GM13977 (cell line): ENCODE measurements around the gene KIAA1958.

Experiments used
- DNase-seq: peaks from one replicate; pipeline ENCODE4 v3.0.0; 2012; ENCODE audit warnings: low spot score
- in situ Hi-C: fragments of 300-500 bp; cut with MboI; formaldehyde crosslinking; loops from one replicate; pipeline ENCODE4 v1.12.0; 2022; ENCODE audit warnings: low sequenced_read_pairs, low pct_unique_long_range_greater_than_20kb, mixed read lengths, inconsistent platforms; ENCODE audit not compliant: unreplicated experiment
- TF ChIP-seq, protein P1 (sequence below): IDR thresholded peaks from 2 replicates; pipeline ENCODE4 v1.5.1; 2012; ENCODE audit warnings: mild to moderate bottlenecking, control low read depth; ENCODE audit not compliant: insufficient read depth; ENCODE audit errors: extremely low read depth, missing control alignments

Gene KIAA1958

DNA sequence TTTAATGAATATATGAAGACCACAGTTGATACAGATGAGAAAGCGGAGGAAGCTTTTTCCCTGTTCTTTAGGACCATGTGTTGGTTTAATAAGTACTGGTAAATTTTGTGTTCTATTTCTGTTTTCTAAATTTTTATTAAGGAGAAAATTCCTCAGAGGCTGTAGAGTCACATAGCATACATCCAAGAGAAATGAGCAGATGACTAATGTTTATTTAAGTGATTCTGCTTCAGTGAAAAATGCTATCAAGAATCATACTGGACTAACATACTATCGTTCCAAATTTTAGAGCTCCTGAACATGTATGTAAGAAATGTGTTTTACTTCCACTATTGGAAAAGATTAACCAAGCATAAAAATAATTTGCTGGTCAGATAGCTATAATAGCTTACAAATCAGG, 115.0 kb downstream of the KIAA1958 start:
- TF ChIP-seq, protein P1, sequence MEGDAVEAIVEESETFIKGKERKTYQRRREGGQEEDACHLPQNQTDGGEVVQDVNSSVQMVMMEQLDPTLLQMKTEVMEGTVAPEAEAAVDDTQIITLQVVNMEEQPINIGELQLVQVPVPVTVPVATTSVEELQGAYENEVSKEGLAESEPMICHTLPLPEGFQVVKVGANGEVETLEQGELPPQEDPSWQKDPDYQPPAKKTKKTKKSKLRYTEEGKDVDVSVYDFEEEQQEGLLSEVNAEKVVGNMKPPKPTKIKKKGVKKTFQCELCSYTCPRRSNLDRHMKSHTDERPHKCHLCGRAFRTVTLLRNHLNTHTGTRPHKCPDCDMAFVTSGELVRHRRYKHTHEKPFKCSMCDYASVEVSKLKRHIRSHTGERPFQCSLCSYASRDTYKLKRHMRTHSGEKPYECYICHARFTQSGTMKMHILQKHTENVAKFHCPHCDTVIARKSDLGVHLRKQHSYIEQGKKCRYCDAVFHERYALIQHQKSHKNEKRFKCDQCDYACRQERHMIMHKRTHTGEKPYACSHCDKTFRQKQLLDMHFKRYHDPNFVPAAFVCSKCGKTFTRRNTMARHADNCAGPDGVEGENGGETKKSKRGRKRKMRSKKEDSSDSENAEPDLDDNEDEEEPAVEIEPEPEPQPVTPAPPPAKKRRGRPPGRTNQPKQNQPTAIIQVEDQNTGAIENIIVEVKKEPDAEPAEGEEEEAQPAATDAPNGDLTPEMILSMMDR: no peak
- in situ Hi-C loops: no loop called here
- DNase-seq: no peak

DNA sequence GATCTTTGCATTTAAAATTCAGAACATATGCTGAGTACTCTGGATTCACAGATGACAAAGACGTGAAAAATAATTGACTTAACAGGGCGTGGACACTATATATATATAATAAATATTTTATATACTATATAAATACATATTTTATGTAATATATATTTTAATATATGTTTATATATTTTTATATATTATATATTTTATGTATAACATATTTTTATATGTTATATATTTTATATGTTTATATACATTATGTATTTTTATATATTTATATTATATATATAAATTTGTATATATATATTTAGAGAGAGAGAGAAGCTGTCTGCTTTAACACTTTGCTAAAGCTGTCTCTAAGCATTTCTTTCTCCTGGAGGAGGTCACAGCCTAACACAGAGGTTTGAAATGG, 118.2 kb downstream of the KIAA1958 start:
- TF ChIP-seq, protein P1: no peak
- DNase-seq: no peak

DNA sequence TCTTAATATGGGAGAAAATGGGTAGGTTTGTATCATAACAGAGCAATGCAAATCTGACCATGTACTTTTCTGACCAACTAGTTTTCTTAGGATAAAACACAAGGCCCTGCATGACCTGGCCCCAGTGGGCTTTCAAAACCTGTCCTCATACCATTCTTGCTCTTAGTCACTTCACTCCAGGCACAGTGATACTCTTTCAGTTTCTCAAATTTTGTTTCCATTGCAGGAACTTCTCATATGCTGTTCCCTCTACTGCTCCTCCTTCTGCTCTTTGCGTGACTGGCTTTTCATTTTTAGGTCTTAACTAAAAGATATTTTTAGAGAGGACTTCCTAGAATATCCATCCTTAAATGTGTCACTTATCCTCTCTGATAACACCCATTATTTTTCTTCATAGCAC, 118.9 kb downstream of the KIAA1958 start:
- peak; percentile 39 for DNase-seq
- in situ Hi-C loops: no loop called here
- TF ChIP-seq, protein P1: no peak

More for the DNA sequence above, 118.2 kb downstream of the KIAA1958 start:
- in situ Hi-C loops: no loop called here

DNA sequence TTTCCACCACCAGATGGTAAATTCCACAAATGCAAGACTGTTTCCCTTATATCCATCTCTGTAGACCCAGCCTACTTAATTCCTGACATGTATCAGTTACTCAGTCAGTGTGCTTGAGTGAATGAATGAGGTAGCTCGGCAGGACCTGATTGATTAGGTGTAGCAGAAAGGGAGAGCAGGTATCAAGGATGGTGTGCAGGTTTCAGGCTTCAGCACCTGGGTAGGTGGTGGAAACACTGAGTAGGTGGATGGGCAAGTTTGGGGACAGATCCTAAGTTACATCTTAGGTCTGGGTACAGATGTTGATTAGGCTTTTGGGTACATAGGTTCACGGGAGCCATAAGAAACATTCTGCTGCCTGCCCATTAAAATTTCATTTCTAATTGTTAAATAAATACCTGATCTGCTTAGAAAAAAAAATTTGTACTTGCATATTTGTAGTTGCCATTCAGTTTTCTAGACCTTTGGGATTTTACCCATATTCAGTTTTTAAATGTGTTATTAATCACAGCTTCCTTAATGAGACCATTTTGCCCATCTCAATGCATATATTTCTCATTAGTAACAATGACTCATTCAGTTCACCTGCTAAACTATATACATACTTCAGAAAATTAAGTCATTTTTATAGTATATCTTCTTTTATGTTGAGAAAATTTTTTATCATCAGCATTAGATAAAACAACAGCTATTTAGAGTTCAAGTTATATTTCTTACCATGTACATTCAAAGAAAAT, 119.5 kb downstream of the KIAA1958 start:
- no peak for DNase-seq
- TF ChIP-seq, protein P1: no peak
- in situ Hi-C loops: no loop called here

DNA sequence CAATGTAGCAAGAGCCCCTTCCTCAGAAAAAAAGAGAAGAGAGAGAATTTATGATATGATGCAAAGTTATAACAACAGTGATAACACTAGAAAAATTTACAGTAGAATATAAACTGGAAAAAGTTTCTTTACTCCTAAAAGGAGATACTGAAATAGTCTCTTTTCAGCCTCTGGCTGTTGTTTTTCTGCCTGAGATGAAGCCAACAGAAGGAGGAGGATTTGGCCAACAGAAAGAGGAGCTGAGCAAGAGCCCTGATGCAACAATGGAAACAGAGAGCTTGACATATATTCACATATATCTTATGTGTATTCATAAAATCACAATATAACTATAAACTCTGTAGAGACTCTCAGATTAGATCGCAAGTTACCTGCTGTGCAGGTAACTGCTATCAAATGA, 122.2 kb downstream of the KIAA1958 start:
- no peak for DNase-seq
- in situ Hi-C loops: no loop called here
- TF ChIP-seq, protein P1: no peak

DNA sequence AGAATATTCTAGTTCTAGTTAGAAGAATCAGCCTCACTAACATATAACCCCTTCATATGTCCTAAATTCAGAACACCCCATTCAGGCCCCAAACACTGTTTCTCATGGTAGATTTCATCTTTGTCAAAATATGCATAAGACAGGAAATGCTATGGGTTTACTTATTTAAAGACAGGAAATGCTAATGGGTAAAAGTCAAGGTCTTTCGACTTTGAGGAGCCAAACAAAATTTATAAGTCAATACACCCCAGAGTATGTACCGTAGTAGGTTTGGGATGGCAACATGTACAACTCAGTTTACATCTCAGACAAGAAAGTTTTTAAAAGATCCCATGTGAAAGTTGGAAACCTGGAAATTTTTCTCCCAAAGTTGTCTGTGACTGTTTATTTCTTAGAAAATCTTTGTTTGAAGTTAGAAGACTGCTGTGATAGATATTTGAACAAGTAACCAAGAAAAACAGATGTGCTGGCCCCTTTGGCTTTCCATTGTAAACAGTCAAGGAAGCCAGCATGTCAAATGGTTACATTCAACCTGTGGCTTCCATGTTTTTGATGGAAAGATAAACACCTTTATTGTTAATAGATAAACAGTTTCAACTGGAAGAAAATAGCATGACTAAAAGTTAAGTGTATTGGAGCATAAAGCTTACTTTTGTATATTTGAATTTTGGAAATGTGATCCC, 129.1 kb downstream of the KIAA1958 start:
- TF ChIP-seq, protein P1: no peak
- in situ Hi-C loops: no loop called here
- no peak for DNase-seq
